ENCODE data around the gene KCTD20.

Gene KCTD20

DNA sequence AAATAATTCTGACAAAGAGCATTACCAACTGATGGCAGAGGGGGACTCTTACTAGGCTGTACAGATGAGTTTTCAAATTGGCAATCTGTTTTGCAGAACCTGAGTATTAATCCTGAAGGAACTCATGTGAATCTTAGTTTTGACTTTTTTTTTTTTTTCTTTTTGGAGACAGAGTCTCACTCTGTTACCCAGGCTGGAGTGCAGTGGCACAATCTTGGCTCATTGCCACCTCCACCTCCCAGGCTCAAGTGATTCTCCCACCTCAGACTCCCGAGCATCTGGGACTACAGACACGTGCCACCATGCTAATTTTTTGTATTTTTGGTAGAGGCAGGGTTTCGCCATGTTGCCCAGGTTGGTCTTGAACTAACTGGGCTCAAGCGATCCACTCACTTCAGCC lies 49.3 kb downstream of the KCTD20 start:
- no peaks in the 10 kb centered on the region for H3K36me3 ChIP-seq (replicated peaks; ENCODE audit: insufficient read depth, low read length)
- H2AFZ ChIP-seq (ENCODE audit: low read length): no peak overlapping the region
- no peak for TF ChIP-seq EZH2phosphoT487 (IDR thresholded peaks at IDR 0.05; ENCODE audit: low read length)
- TF ChIP-seq EZH2 (optimal IDR thresholded peaks at IDR 0.05; ENCODE audit: low read depth, low read length): no peak
- TF ChIP-seq, protein P1, sequence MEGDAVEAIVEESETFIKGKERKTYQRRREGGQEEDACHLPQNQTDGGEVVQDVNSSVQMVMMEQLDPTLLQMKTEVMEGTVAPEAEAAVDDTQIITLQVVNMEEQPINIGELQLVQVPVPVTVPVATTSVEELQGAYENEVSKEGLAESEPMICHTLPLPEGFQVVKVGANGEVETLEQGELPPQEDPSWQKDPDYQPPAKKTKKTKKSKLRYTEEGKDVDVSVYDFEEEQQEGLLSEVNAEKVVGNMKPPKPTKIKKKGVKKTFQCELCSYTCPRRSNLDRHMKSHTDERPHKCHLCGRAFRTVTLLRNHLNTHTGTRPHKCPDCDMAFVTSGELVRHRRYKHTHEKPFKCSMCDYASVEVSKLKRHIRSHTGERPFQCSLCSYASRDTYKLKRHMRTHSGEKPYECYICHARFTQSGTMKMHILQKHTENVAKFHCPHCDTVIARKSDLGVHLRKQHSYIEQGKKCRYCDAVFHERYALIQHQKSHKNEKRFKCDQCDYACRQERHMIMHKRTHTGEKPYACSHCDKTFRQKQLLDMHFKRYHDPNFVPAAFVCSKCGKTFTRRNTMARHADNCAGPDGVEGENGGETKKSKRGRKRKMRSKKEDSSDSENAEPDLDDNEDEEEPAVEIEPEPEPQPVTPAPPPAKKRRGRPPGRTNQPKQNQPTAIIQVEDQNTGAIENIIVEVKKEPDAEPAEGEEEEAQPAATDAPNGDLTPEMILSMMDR (IDR thresholded peaks at IDR 0.05; ENCODE audit: low read length): no peak
- H3K27me3 ChIP-seq (replicated peaks; ENCODE audit: insufficient read depth, low read length): no peaks in the 10 kb centered on the region
- H3K4me3 ChIP-seq (ENCODE audit: low read length): no peak overlapping the region
- H3K9ac ChIP-seq (ENCODE audit: low read length): no peak overlapping the region
- H3K9me3 ChIP-seq (replicated peaks; ENCODE audit: insufficient read depth, low read length): no peaks in the 10 kb centered on the region
- no peaks in the 10 kb centered on the region for H4K20me1 ChIP-seq (ENCODE audit: insufficient read depth, low read length)
- no peaks in the 10 kb centered on the region for H3K9me2 ChIP-seq (replicated peaks; ENCODE audit: insufficient read depth, low read length)
- no peak overlapping the region for H3K4me2 ChIP-seq (ENCODE audit: low read depth, low read length)
- H3K4me1 ChIP-seq (ENCODE audit: low read length): no peaks in the 10 kb centered on the region
- DNase-seq: no peak
- no peak overlapping the region for H3K27ac ChIP-seq (ENCODE audit: low read length)
- no peaks in the 10 kb centered on the region for H3K79me2 ChIP-seq (ENCODE audit: low read length)
- H3F3A ChIP-seq (ENCODE audit: insufficient read depth, low read length): no peaks in the 10 kb centered on the region

DNA sequence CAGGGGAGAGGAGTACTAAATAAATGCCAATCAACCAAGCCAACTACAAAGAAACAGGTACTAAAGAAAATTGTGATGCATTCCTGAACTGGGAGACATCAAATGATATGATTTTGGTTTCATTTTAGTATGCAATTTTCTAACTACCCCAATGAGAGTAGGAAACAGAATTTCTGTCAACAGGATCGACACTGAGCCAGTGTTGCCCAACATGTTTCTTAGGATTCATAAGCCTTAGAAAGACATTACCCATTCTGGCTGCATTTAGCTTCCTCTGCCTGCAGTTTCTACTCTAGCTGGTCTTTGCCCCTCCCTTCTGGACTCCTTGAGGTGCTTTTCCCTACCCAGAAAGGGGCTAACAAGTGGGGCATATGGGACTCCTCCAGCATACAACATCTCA lies 49.8 kb downstream of the KCTD20 start:
- Histone ChIP-seq H3K9ac (ENCODE audit: low read length) (no peak overlapping the region), H3K79me2 (ENCODE audit: low read length) (no peaks in the 10 kb centered on the region), H3K4me2 (ENCODE audit: low read depth, low read length) (no peak overlapping the region), H3K27ac (ENCODE audit: low read length) (no peak overlapping the region), H3K4me1 (ENCODE audit: low read length) (no peaks in the 10 kb centered on the region), H2AFZ (ENCODE audit: low read length) (no peak overlapping the region), H3F3A (ENCODE audit: insufficient read depth, low read length) (no peaks in the 10 kb centered on the region), H3K36me3 (replicated peaks; ENCODE audit: insufficient read depth, low read length) (no peaks in the 10 kb centered on the region; the same call in 1 of the 2 replicates), H3K27me3 (replicated peaks; ENCODE audit: insufficient read depth, low read length) (no peaks in the 10 kb centered on the region), H3K4me3 (ENCODE audit: low read length) (no peak overlapping the region), H4K20me1 (ENCODE audit: insufficient read depth, low read length) (no peaks in the 10 kb centered on the region), H3K9me3 (replicated peaks; ENCODE audit: insufficient read depth, low read length) (no peaks in the 10 kb centered on the region), H3K9me2 (replicated peaks; ENCODE audit: insufficient read depth, low read length) (no peaks in the 10 kb centered on the region)
- no peak for DNase-seq
- TF ChIP-seq, protein P1 (IDR thresholded peaks at IDR 0.05; ENCODE audit: low read length): no peak
- no peak for TF ChIP-seq EZH2phosphoT487 (IDR thresholded peaks at IDR 0.05; ENCODE audit: low read length)
- no peak for TF ChIP-seq EZH2 (optimal IDR thresholded peaks at IDR 0.05; ENCODE audit: low read depth, low read length)

DNA sequence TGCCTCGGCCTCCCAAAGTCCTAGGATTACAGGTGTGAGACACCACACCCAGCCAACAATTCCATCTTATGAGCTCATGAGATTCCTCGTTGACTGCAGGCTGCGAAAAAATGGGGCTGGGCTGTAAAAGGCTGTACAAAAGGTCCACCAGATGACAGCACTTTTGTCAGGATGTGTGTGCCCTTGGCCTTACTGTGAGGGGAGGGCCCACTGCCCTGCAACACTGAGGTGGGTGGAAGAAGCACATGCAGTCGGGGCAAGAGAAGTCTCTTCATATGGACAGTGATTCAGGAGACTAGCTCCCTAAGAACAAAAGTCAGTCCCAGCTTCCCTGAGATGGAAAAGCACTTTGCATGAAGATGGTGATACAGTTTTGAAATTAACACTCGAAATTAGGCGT lies 50.5 kb downstream of the KCTD20 start:
- H2AFZ ChIP-seq (ENCODE audit: low read length): no peak overlapping the region
- H3K9ac ChIP-seq (ENCODE audit: low read length): no peak overlapping the region
- TF ChIP-seq EZH2phosphoT487 (IDR thresholded peaks at IDR 0.05; ENCODE audit: low read length) (no peak), EZH2 (optimal IDR thresholded peaks at IDR 0.05; ENCODE audit: low read depth, low read length) (no peak)
- no peaks in the 10 kb centered on the region for H3K79me2 ChIP-seq (ENCODE audit: low read length)
- H3F3A ChIP-seq (ENCODE audit: insufficient read depth, low read length): no peaks in the 10 kb centered on the region
- no peaks in the 10 kb centered on the region for H4K20me1 ChIP-seq (ENCODE audit: insufficient read depth, low read length)
- no peaks in the 10 kb centered on the region for H3K9me3 ChIP-seq (replicated peaks; ENCODE audit: insufficient read depth, low read length)
- no peak overlapping the region for H3K27ac ChIP-seq (ENCODE audit: low read length)
- H3K4me1 ChIP-seq (ENCODE audit: low read length): no peaks in the 10 kb centered on the region
- H3K36me3 ChIP-seq (replicated peaks; ENCODE audit: insufficient read depth, low read length): no peaks in the 10 kb centered on the region; the same call in 1 of the 2 replicates
- no peak overlapping the region for H3K4me2 ChIP-seq (ENCODE audit: low read depth, low read length)
- H3K4me3 ChIP-seq (ENCODE audit: low read length): no peak overlapping the region
- no peaks in the 10 kb centered on the region for H3K27me3 ChIP-seq (replicated peaks; ENCODE audit: insufficient read depth, low read length)
- H3K9me2 ChIP-seq (replicated peaks; ENCODE audit: insufficient read depth, low read length): no peaks in the 10 kb centered on the region
- no peak for DNase-seq

DNA sequence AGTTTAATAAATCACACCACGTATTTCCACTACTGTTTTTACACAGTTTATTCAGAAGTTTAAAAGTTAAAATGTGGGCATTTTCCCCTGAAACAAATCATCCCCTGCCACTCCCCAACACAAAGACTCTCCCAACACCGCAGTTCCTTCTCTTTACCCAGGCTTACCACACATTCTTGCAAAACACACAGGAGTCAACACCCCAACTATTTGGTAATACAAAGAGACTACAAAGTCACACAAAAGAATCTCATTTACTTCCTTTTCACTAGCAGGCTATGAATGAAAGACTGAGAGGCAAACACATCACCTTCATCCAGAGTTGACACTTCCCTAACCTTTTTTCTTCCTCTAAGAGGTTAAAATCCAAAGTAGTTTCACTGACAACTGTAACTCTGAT lies 51.1 kb downstream of the KCTD20 start:
- no peak for DNase-seq
- no peaks in the 10 kb centered on the region; the same call in 1 of the 2 replicates for H3K36me3 ChIP-seq (replicated peaks; ENCODE audit: insufficient read depth, low read length)
- no peaks in the 10 kb centered on the region for H3K9me3 ChIP-seq (replicated peaks; ENCODE audit: insufficient read depth, low read length)
- H3K27me3 ChIP-seq (replicated peaks; ENCODE audit: insufficient read depth, low read length): no peaks in the 10 kb centered on the region
- H3K4me1 ChIP-seq (ENCODE audit: low read length): no peaks in the 10 kb centered on the region
- H3K9me2 ChIP-seq (replicated peaks; ENCODE audit: insufficient read depth, low read length): no peaks in the 10 kb centered on the region
- no peak overlapping the region for H3K4me3 ChIP-seq (ENCODE audit: low read length)
- H3K27ac ChIP-seq (ENCODE audit: low read length): no peak overlapping the region
- H3K9ac ChIP-seq (ENCODE audit: low read length): no peak overlapping the region
- no peak overlapping the region for H2AFZ ChIP-seq (ENCODE audit: low read length)
- no peaks in the 10 kb centered on the region for H3K79me2 ChIP-seq (ENCODE audit: low read length)
- no peak overlapping the region for H3K4me2 ChIP-seq (ENCODE audit: low read depth, low read length)
- no peaks in the 10 kb centered on the region for H3F3A ChIP-seq (ENCODE audit: insufficient read depth, low read length)
- TF ChIP-seq EZH2phosphoT487 (IDR thresholded peaks at IDR 0.05; ENCODE audit: low read length) (no peak), EZH2 (optimal IDR thresholded peaks at IDR 0.05; ENCODE audit: low read depth, low read length) (no peak)
- TF ChIP-seq, protein P1 (IDR thresholded peaks at IDR 0.05; ENCODE audit: low read length): no peak
- H4K20me1 ChIP-seq (ENCODE audit: insufficient read depth, low read length): no peaks in the 10 kb centered on the region

All from MM.1S (cell line).